Esophagus (tissue), 2 donors: ENCODE data around the gene MSANTD7. TPM values are rescaled to one million over a fixed set of nuclear protein-coding genes. Genes with fewer than 3 reads are reported as not detected.
"Not testable (repeated sequence)": the region's sequence is repeated elsewhere in the genome, so short reads cannot be mapped to it uniquely, and the experiment has no call there.

ENCODE experiments used
- H3K27ac ChIP-seq, 2 donors: one replicate each; pipeline ENCODE4 v1.5.1; 2013; ENCODE audit warnings: low read depth in 2 of 2, mild to moderate bottlenecking in 2 of 2, inconsistent platforms in 1 of 2, low read length in 1 of 2, moderate library complexity in 1 of 2
- H3K27me3 ChIP-seq, 2 donors: one replicate each; pipeline ENCODE4 v1.6.1; 2013; ENCODE audit warnings: low read length in 2 of 2, control low read depth in 1 of 2, mild to moderate bottlenecking in 1 of 2; ENCODE audit not compliant: insufficient read depth in 2 of 2, control insufficient read depth in 1 of 2
- H3K36me3 ChIP-seq, 2 donors: one replicate each; pipeline ENCODE4 v1.6.1; 2013; ENCODE audit warnings: low read length in 1 of 2; ENCODE audit not compliant: control insufficient read depth in 2 of 2, insufficient read depth in 2 of 2
- H3K4me1 ChIP-seq, 2 donors: one replicate each; pipeline ENCODE4 v1.6.1; 2013; ENCODE audit warnings: low read length in 1 of 2; ENCODE audit not compliant: control insufficient read depth in 2 of 2, insufficient read depth in 2 of 2
- H3K4me3 ChIP-seq, 2 donors: one replicate each; pipeline ENCODE4 v1.5.1; 2013; ENCODE audit warnings: low read length in 2 of 2, mild to moderate bottlenecking in 2 of 2, low read depth in 1 of 2, moderate library complexity in 1 of 2
- H3K9me3 ChIP-seq, 2 donors: one replicate each; pipeline ENCODE4 v1.6.1; 2013; ENCODE audit warnings: mild to moderate bottlenecking in 2 of 2, low read depth in 1 of 2, low read length in 1 of 2, moderate library complexity in 1 of 2; ENCODE audit not compliant: control insufficient read depth in 2 of 2, insufficient read depth in 1 of 2
- WGBS, 2 donors: extraction: QIAGEN DNeasy Blood & Tissue Kit; methylation state at CpG; one replicate each; pipeline ENCODE4 v1.1.7; 2013; 5-methylcytosine and 5-hydroxymethylcytosine counted together
- polyA plus RNA-seq, 2 donors: library from polyadenylated mRNA; stranded (reverse); fragments of 200-250 nt; gene quantifications; one replicate each; pipeline ENCODE4 v1.2.3, GENCODE V29; 2013
- donor health status: healthy with polysubstance abuse.
- donor health status: Bipolar disorder and iron deficiency.

Gene MSANTD7
- polyA plus RNA-seq, 2 donors, result 2.9 to 3.6 TPM

DNA sequence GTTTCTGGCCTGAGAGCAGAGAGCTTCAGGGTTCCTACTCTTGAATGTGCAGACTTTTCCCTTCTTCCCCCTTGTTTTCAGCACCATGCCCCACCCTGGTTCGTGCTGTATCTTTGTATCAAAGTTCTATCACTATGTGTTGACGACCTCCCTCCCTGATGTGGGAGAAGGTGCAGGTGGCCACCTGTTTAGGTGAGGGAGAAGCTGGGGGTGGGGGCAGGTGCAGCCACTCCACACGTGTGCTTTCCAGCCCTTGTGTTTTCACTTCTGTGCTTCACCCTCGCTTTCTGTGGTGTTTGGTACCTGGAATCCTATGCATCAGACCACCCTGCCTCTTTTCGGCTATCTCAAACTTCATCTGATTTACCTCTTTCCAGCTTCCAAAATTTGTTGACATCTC is 20.9 kb downstream of the MSANTD7 start:
- Histone ChIP-seq H3K4me1 (no peaks in the 10 kb centered on the region), H3K36me3 (peaks cover 0 to 5% of the 10 kb centered on the region in 2 donors), H3K27ac (no peak overlapping the region), H3K4me3 (no peak overlapping the region), H3K9me3 (no peaks in the 10 kb centered on the region), H3K27me3 (no peaks in the 10 kb centered on the region)
- 75 to 82% methylated on average over 5 of the region's 5 CpGs for WGBS, 2 donors

DNA sequence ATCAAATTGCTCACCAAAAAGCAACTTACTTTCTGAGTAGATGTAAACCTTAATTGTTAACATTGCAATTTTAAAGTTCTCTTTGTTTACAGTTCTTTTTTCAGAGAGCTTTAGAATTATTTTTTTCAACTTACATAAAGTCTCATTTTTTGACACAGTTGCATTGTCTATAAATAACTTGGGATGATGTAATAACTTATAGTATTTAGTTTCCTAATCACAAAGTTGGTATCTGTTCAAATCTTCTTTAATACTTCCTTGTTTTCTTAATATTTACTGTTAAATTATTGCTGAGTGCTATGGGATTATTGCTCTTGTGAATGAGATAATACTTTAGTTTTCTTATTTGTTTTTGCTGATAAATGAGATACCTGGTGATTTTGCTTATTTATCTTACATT is 21.7 kb downstream of the MSANTD7 start:
- H3K4me1 ChIP-seq, result no peaks in the 10 kb centered on the region
- H3K27ac ChIP-seq, result no peak overlapping the region
- H3K36me3 ChIP-seq, result peaks cover 0 to 5% of the 10 kb centered on the region in 2 donors

DNA sequence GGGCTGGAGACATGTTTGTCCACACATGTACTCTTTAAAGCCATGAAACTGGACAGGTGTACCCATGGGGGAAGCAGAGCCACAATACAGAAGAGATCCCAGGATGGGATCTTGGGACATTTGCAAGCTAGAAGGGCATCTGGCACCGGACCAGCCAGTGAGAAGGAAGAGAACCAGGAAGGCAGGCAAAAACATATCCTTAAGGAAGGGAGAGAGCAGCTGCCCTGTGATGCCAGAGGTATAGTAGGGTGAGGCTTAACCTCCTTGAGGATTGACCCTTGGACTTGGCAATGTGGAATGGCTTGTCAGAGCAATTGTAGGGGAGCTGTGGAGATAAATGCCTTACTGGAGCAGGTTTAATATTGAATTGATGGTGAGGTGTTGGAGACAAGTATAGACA is 22.7 kb downstream of the MSANTD7 start:
- H3K27ac ChIP-seq, result no peak overlapping the region
- H3K9me3 ChIP-seq, result no peaks in the 10 kb centered on the region
- no peak overlapping the region for H3K4me3 ChIP-seq
- WGBS, 2 donors, result 71 to 89% methylated on average over 1 of the region's 1 CpG
- no peaks in the 10 kb centered on the region for H3K4me1 ChIP-seq
- peaks cover 0 to 5% of the 10 kb centered on the region in 2 donors for H3K36me3 ChIP-seq
- H3K27me3 ChIP-seq, result no peaks in the 10 kb centered on the region

More for the DNA sequence above, 21.7 kb downstream of the MSANTD7 start:
- Histone ChIP-seq H3K9me3 (no peaks in the 10 kb centered on the region), H3K4me3 (no peak overlapping the region), H3K27me3 (no peaks in the 10 kb centered on the region)

DNA sequence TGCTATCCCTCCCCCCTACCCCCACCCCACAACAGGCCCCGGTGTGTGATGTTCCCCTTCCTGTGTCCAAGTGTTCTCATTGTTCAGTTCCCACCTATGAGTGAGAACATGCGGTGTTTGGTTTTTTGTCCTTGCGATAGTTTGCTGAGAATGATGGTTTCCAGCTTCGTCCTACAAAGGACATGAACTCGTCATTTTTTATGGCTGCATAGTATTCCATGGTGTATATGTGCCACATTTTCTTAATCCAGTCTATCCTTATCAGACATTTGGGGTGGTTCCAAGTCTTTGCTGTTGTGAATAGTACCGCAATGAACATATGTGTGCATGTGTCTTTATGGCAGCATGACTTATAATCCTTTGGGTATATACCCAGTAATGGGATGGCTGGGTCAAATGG is 26.4 kb downstream of the MSANTD7 start:
- H3K4me1 ChIP-seq, H3K36me3 ChIP-seq, H3K27ac ChIP-seq, H3K9me3 ChIP-seq, H3K4me3 ChIP-seq, H3K27me3 ChIP-seq: not testable (repeated sequence)
- 94 to 98% methylated on average over 5 to 6 of the region's 6 CpGs for WGBS, 2 donors

DNA sequence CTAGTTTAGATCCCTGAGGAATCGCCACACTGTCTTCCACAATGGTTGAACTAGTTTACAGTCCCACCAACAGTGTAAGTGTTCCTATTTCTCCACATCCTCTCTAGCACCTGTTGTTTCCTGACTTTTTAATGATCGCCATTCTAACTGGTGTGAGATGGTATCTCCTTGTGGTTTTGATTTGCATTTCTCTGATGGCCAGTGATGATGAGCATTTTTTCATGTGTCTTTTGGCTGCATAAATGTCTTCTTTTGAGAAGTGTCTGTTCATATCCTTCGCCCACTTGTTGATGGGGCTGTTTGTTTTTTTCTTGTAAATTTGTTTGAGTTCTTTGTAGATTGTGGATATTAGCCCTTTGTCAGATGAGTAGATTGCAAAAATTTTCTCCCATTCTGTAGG is 26.8 kb downstream of the MSANTD7 start:
- not testable (repeated sequence) for H3K4me1 ChIP-seq, H3K36me3 ChIP-seq, H3K9me3 ChIP-seq, H3K27me3 ChIP-seq, H3K4me3 ChIP-seq, H3K27ac ChIP-seq
- WGBS, 2 donors, result 87 to 98% methylated on average over 3 of the region's 3 CpGs

DNA sequence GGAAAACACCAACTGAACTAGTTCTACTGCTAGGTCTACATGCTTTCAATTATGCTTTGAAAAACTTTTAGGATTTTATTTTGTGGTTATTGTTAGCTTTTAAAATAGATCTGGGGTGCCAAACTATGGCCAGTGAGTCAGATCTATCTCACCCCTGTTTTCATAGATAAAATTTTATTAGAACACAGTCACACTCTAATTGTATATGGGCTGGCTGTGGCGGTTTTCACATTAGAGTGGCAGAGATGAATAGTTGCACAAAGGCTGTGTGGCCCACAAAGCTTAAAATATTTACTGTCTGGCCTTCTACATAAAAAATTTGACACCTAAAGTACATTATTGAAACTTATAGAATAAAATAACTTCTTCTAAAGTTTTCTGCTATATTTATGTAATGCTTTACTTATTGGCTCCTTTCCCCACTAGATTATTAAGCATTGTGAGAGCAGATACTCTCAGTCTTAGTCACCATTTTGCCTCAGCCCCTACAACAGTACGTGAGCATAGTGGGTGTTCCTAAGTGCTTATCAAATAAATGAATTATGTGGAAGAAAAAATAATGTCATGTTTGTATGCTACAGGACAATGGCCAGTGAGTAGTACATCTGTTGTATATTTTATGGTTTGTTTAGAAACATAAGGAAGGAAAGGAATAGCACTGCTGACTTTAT is 35.1 kb downstream of the MSANTD7 start:
- Histone ChIP-seq H3K27me3 (no peaks in the 10 kb centered on the region), H3K4me3 (no peak overlapping the region), H3K27ac (no peak overlapping the region), H3K4me1 (no peaks in the 10 kb centered on the region), H3K9me3 (no peaks in the 10 kb centered on the region), H3K36me3 (peaks cover 0 to 2% of the 10 kb centered on the region in 2 donors)
- WGBS, 2 donors, result 61 to 73% methylated on average over 2 of the region's 2 CpGs

DNA sequence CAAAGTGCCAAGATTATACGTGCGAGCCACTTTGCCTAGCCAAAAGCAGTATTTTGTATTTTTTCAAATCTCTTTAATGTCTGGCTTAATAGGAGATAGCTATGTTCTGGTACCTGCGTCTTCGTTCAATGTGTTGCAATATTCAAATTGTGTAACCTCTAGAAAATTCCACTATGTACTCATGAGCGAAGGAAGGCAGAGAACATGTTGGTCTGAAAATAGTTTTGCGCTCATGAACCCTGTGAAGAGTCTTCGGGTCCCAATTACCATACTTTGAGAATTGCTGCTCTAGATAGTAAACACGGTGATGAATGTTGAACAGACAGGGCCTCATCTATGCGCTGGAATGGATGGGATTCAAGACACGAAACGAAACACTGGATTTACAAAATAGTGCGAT is 37.8 kb downstream of the MSANTD7 start:
- Histone ChIP-seq H3K27me3 (no peaks in the 10 kb centered on the region), H3K36me3 (no peaks in the 10 kb centered on the region), H3K27ac (no peak overlapping the region), H3K4me3 (no peak overlapping the region), H3K9me3 (no peaks in the 10 kb centered on the region), H3K4me1 (no peaks in the 10 kb centered on the region)
- WGBS, 2 donors, result 95 to 96% methylated on average over 12 of the region's 12 CpGs

DNA sequence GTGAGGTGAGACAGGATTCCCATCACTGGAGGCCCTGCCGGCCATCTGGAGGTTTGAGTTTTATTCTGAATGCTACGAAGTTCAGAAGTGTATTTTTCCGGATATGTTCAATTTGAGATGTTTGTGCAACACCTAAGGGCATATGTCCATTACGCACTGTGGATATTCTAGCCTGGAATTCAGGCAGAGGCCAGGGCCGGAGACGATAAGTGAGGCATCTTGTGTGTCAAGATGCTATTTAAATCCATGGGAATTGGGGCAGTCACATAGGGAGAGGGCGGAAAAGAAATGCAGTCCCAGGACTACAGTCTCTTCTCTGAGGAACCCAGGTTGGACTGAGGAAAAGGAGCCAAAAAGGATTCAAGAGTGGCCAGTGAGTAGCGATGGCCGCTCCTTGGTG is 38.7 kb downstream of the MSANTD7 start:
- Histone ChIP-seq H3K4me3 (no peak overlapping the region), H3K4me1 (no peaks in the 10 kb centered on the region), H3K36me3 (no peaks in the 10 kb centered on the region), H3K27ac (peak overlapping the region in 1 of 2 donors; percentile 22), H3K27me3 (no peaks in the 10 kb centered on the region), H3K9me3 (no peaks in the 10 kb centered on the region)
- WGBS, 2 donors, result 88 to 93% methylated on average over 9 of the region's 9 CpGs

DNA sequence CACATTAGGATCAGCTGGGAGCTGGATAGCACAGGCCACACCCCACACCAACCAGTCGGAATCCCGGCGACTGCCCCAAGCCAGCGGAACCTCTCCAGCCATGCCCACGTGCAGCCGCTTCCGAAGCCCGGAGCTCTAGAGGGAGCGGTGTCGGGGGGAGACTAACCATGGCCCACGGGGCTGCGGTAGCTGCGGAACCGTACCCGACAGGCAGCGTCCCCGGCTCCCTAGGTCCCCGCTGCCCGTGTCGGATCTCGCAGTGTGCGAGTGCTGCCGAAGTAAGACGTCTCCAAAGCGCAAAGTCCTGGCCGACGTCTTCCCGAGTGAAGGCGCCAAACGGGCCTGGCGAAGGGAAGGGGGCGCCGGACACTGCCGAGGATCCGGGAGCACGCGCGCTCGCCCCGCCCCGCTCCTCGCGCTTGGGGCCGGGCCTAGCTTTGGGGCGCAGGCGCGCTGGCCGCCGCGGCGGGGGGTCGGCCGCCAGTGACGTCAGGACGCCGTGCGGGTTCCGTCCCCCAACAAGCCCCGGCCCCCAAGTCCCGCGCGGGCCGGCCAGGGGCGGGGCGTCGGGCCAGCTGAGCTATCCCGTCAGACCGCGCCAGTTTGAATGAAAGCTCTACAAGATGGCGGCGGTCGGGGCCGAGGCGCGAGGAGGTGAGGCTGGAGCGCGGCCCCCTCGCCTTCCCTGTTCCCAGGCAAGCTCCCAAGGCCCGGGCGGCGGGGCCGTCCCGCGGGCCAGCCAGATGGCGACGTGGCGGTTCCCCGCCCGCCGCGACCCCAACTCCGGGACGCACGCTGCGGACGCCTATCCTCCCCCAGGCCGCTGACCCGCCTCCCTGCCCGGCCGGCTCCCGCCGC is 40.4 kb downstream of the MSANTD7 start, which contains the start of gene SUV39H2:
Gene SUV39H2, plus strand, starts transcription at position 601 of the 858 bp plus-strand sequence. Its CDS starts 23 bp downstream, at position 624.
- Histone ChIP-seq H3K27ac (peak within 1 kb of the TSS; percentile 96 to 97), H3K4me1 (no peaks in the 10 kb centered on the region), H3K4me3 (peak within 1 kb of the TSS; percentile 88 to 98), H3K9me3 (no peaks in the 10 kb centered on the region), H3K27me3 (no peaks in the 10 kb centered on the region), H3K36me3 (no peaks in the 10 kb centered on the region)
- WGBS, 2 donors, result 0 to 1% methylated on average over 84 to 102 of the region's 102 CpGs
